T-helper 2 cell (primary cell): ENCODE data around the gene PCID2.

Experiments used
- DNase-seq, 5 experiments: peaks; one replicate each; pipeline versions ENCODE4 v3.0.0 to v3.0.0-alpha.2; 2012 to 2022

Gene PCID2

GRCh38 chr13:113219256-113219940 lies 10.9 kb upstream of the PCID2 start:
- DNase-seq: no peak

GRCh38 chr13:113218586-113218985 lies 10.1 kb upstream of the PCID2 start:
- no peak for DNase-seq

- DNase-seq: peak in 1 of 5 experiments; percentile 32
Observed at GRCh38 chr13:113216254-113217048, 8.0 kb upstream of the PCID2 start.

- DNase-seq: peak in 1 of 5 experiments; percentile 43
Observed at GRCh38 chr13:113211774-113212173, 3.3 kb upstream of the PCID2 start.

GRCh38 chr13:113210833-113211232 lies 2.4 kb upstream of the PCID2 start:
- no peak for DNase-seq

- DNase-seq: peak; percentile 51 to 85 (median 81)
Observed at GRCh38 chr13:113209759-113210421, 1.4 kb upstream of the PCID2 start.

- peak; percentile 40 to 85 (median 61) for DNase-seq
Observed at GRCh38 chr13:113209336-113209758, 878 bp upstream of the PCID2 start, which contains the start of gene CUL4A. Gene CUL4A, plus strand, starts transcription at chr13:113209613. Its CDS starts 15 bp downstream, at chr13:113209628.

GRCh38 chr13:113207890-113208420 lies 514 bp downstream of the PCID2 start:
- peak in 1 of 5 experiments; percentile 52 for DNase-seq

GRCh38 chr13:113207460-113207859 lies 1.0 kb downstream of the PCID2 start:
- no peak for DNase-seq

GRCh38 chr13:113205428-113205931 lies 3.0 kb downstream of the PCID2 start:
- no peak for DNase-seq

- DNase-seq: no peak
Observed at GRCh38 chr13:113204378-113204734, 4.1 kb downstream of the PCID2 start.

- no peak for DNase-seq
Observed at GRCh38 chr13:113203507-113204377, 4.7 kb downstream of the PCID2 start.

- no peak for DNase-seq
Observed at GRCh38 chr13:113202912-113203311, 5.6 kb downstream of the PCID2 start.

- DNase-seq: no peak
Observed at GRCh38 chr13:113201815-113202214, 6.7 kb downstream of the PCID2 start.

GRCh38 chr13:113196970-113197737 lies 11.3 kb downstream of the PCID2 start:
- DNase-seq: no peak

- DNase-seq: no peak
Observed at GRCh38 chr13:113195360-113195759, 13.1 kb downstream of the PCID2 start.

GRCh38 chr13:113192902-113193301 lies 15.6 kb downstream of the PCID2 start:
- no peak for DNase-seq

GRCh38 chr13:113192279-113192678 lies 16.2 kb downstream of the PCID2 start:
- no peak for DNase-seq

- no peak for DNase-seq
Observed at GRCh38 chr13:113190181-113190580, 18.3 kb downstream of the PCID2 start.

GRCh38 chr13:113187883-113188665 lies 20.4 kb downstream of the PCID2 start:
- no peak for DNase-seq
